ENCODE measurements around the gene SLC17A7.

SLC17A7 gene

GRCh38 chr19:49443366-49444099 lies 2.2 kb upstream of the SLC17A7 start (continued):
- peak; percentile 81 for TF ChIP-seq ZBTB26 (tag by site-specific recombination; optimal IDR thresholded peaks at IDR 0.05)
- TF ChIP-seq MZF1 (tag by site-specific recombination; IDR thresholded peaks at IDR 0.05; ENCODE audit: borderline replicate concordance) = 0 out of 2 replicates have a peak, but pooled peaks have one; percentile 22
- no peak for TF ChIP-seq ZNF473 (tag by site-specific recombination; IDR thresholded peaks at IDR 0.05)
- no peak for TF ChIP-seq ZNF596 (tag by site-specific recombination; IDR thresholded peaks at IDR 0.05)
- TF ChIP-seq ZNF221 (tag by site-specific recombination; IDR thresholded peaks at IDR 0.05; ENCODE audit: borderline replicate concordance) = peak; percentile 7; the same call in 1 of the 2 replicates
- TF ChIP-seq ZNF121 (tag by site-specific recombination; IDR thresholded peaks at IDR 0.05) = no peak
- peak; percentile 85 for TF ChIP-seq ZNF18 (tag by site-specific recombination; IDR thresholded peaks at IDR 0.05)
- TF ChIP-seq SCRT2 (tag by site-specific recombination; IDR thresholded peaks at IDR 0.05) = 0 out of 2 replicates have a peak, but pooled peaks have one; percentile 25
- no peak for TF ChIP-seq ZNF311 (tag by site-specific recombination; IDR thresholded peaks at IDR 0.05; ENCODE audit: borderline replicate concordance)
- TF ChIP-seq ZNF391 (tag by site-specific recombination; IDR thresholded peaks at IDR 0.05; ENCODE audit: borderline replicate concordance, low read depth) = peak; percentile 60; the same call in 1 of the 2 replicates
- TF ChIP-seq PRDM1 (tag by site-specific recombination; IDR thresholded peaks at IDR 0.05) = peak; percentile 77
- TF ChIP-seq ZNF24 (tag by site-specific recombination; IDR thresholded peaks at IDR 0.05) = 0 out of 2 replicates have a peak, but pooled peaks have one; percentile 74
- TF ChIP-seq ZNF776 (tag by site-specific recombination; IDR thresholded peaks at IDR 0.05; ENCODE audit: borderline replicate concordance) = no peak
- TF ChIP-seq IKZF3 (tag by site-specific recombination; IDR thresholded peaks at IDR 0.05) = 0 out of 2 replicates have a peak, but pooled peaks have one; percentile 49
- TF ChIP-seq MEIS1 (CRISPR knock-in tag; IDR thresholded peaks at IDR 0.05; ENCODE audit: borderline replicate concordance) = no peak
- peak; percentile 80 for TF ChIP-seq ZXDB (tag by site-specific recombination; IDR thresholded peaks at IDR 0.05)
- TF ChIP-seq ZNF155 (tag by site-specific recombination; IDR thresholded peaks at IDR 0.05) = no peak
- TF ChIP-seq ZSCAN18 (tag by site-specific recombination; IDR thresholded peaks at IDR 0.05) = 0 out of 2 replicates have a peak, but pooled peaks have one; percentile 38
- no peak for TF ChIP-seq PBX3 (CRISPR knock-in tag; IDR thresholded peaks at IDR 0.05)
- TF ChIP-seq ZNF513 (tag by site-specific recombination; IDR thresholded peaks at IDR 0.05) = peak; percentile 84
- TF ChIP-seq ZBTB7A (tag by site-specific recombination; IDR thresholded peaks at IDR 0.05; ENCODE audit: low read depth) = peak; percentile 91
- TF ChIP-seq ZBTB6 (tag by site-specific recombination; IDR thresholded peaks at IDR 0.05) = 0 out of 2 replicates have a peak, but pooled peaks have one; percentile 38
- TF ChIP-seq ZNF76 (tag by site-specific recombination; IDR thresholded peaks at IDR 0.05; ENCODE audit: borderline replicate concordance, low read depth) = peak; percentile 97
- no peak for TF ChIP-seq ZNF280C (tag by site-specific recombination; IDR thresholded peaks at IDR 0.05)
- no peak for TF ChIP-seq ZNF292 (tag by site-specific recombination; IDR thresholded peaks at IDR 0.05; ENCODE audit: borderline replicate concordance, low read depth)
- TF ChIP-seq ZNF354C (tag by site-specific recombination; IDR thresholded peaks at IDR 0.05; ENCODE audit: borderline replicate concordance, low read depth) = no peak
- peak; percentile 48; the same call in 1 of the 2 replicates for TF ChIP-seq ZNF777 (tag by site-specific recombination; IDR thresholded peaks at IDR 0.05; ENCODE audit: borderline replicate concordance)

Measured in HEK293 (cell line).